Loucy (cell line): ENCODE measurements around the gene CEP72.

Source experiments
- CTCF ChIP-seq: fragments of 200-600 bp; sonication (generic); conservative IDR thresholded peaks from 2 replicates; pipeline ENCODE4 v1.5.1; 2014; ENCODE audit warnings: mild to moderate bottlenecking, antibody characterized with exemption, low read length
- EZH2phosphoT487 ChIP-seq: fragments of 200-600 bp; IDR thresholded peaks from 2 replicates; pipeline ENCODE4 v1.6.1; 2018; ENCODE audit warnings: antibody characterized with exemption, mild to moderate bottlenecking, moderate library complexity, borderline replicate concordance

GRCh38 chr5:609506-609905 is 2.6 kb upstream of the CEP72 start:
- no peak for TF ChIP-seq CTCF
- no peak for TF ChIP-seq EZH2phosphoT487
